DND-41 (cell line): ENCODE data around the gene CCNA2.

Experiments
- ATAC-seq: fragments of 200-7000 bp; cut with Tn5 transposase; 3 replicates; pipeline ENCODE4 v1.9.1; 2021; ENCODE audit warnings: low read depth; ENCODE audit not compliant: insufficient read depth
- DNase-seq: peaks from one replicate; pipeline ENCODE4 v3.0.0-alpha.2; 2020
- H2AFZ ChIP-seq: 2 replicates; pipeline ENCODE4 v1.6.0; 2012; ENCODE audit warnings: low read depth, low read length
- H3K27ac ChIP-seq: 2 replicates; pipeline ENCODE4 v1.5.1; 2012; ENCODE audit warnings: low read length, inconsistent platforms
- H3K27me3 ChIP-seq: fragments of 200-600 bp; sonication (generic); 2 replicates; pipeline ENCODE4 v1.6.0; 2012; ENCODE audit warnings: low read length, mild to moderate bottlenecking, inconsistent platforms; ENCODE audit not compliant: insufficient read depth, poor library complexity
- H3K36me3 ChIP-seq: 2 replicates; pipeline ENCODE4 v1.5.1; 2012; ENCODE audit warnings: low read length, inconsistent platforms; ENCODE audit not compliant: insufficient read depth
- H3K4me1 ChIP-seq: 2 replicates; pipeline ENCODE4 v1.5.1; 2012; ENCODE audit warnings: mild to moderate bottlenecking, low read length; ENCODE audit not compliant: insufficient read depth
- H3K4me2 ChIP-seq: 2 replicates; pipeline ENCODE4 v1.6.0; 2012; ENCODE audit warnings: mild to moderate bottlenecking, moderate library complexity, low read length, inconsistent platforms; ENCODE audit not compliant: insufficient read depth
- H3K4me3 ChIP-seq, 2 experiments: fragments of 200-600 bp in 1 of 2; shearing (Covaris generic) in 1 of 2; 2 replicates each; pipeline ENCODE4 v1.5.1; 2012 to 2016; ENCODE audit warnings: inconsistent platforms in 2 of 2, low read length in 2 of 2, mild to moderate bottlenecking in 2 of 2, low read depth in 1 of 2, moderate library complexity in 1 of 2
- H3K79me2 ChIP-seq: 2 replicates; pipeline ENCODE4 v1.6.0; 2012; ENCODE audit warnings: low read length, inconsistent platforms; ENCODE audit not compliant: insufficient read depth
- H3K9ac ChIP-seq: 2 replicates; pipeline ENCODE4 v1.6.0; 2012; ENCODE audit warnings: low read depth, mild to moderate bottlenecking, inconsistent platforms, low read length, moderate library complexity
- H3K9me3 ChIP-seq: 2 replicates; pipeline ENCODE4 v1.5.1; 2012; ENCODE audit warnings: low read length, moderate library complexity, mild to moderate bottlenecking, inconsistent platforms; ENCODE audit not compliant: insufficient read depth, severe bottlenecking
- H4K20me1 ChIP-seq: 2 replicates; pipeline ENCODE4 v1.6.0; 2012; ENCODE audit warnings: low read length; ENCODE audit not compliant: insufficient read depth
- EZH2 ChIP-seq: IDR thresholded peaks from 3 replicates; pipeline ENCODE4 v1.6.1; 2012; ENCODE audit warnings: borderline replicate concordance, low read depth, mild to moderate bottlenecking, moderate library complexity, low read length, inconsistent platforms; ENCODE audit not compliant: severe bottlenecking
- TF ChIP-seq, protein P1 (sequence below): IDR thresholded peaks from 2 replicates; pipeline ENCODE4 v1.5.1; 2012; ENCODE audit warnings: borderline replicate concordance, low read length, moderate library complexity, mild to moderate bottlenecking; ENCODE audit not compliant: poor library complexity, severe bottlenecking; ENCODE audit errors: extremely low read depth

The CCNA2 gene

DNA sequence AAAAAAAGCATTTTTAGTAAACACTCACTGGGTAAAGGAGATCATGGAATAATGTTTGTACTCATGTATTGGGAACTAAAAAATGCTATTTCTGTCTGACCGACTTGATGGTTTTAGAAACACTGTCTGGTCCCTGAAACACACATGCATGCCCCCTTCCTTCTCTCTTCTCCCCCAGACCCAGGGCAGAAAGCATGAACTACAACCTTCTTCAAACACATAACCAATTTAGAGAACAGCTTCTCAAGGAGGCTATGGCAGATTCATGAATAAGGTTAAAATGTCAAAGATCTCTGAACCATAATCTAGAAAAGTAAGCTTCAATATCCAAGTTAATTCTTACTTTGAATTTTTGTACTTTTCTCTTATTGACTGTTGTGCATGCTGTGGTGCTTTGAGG is 6.0 kb downstream of the CCNA2 start:
- TF ChIP-seq, protein P1, sequence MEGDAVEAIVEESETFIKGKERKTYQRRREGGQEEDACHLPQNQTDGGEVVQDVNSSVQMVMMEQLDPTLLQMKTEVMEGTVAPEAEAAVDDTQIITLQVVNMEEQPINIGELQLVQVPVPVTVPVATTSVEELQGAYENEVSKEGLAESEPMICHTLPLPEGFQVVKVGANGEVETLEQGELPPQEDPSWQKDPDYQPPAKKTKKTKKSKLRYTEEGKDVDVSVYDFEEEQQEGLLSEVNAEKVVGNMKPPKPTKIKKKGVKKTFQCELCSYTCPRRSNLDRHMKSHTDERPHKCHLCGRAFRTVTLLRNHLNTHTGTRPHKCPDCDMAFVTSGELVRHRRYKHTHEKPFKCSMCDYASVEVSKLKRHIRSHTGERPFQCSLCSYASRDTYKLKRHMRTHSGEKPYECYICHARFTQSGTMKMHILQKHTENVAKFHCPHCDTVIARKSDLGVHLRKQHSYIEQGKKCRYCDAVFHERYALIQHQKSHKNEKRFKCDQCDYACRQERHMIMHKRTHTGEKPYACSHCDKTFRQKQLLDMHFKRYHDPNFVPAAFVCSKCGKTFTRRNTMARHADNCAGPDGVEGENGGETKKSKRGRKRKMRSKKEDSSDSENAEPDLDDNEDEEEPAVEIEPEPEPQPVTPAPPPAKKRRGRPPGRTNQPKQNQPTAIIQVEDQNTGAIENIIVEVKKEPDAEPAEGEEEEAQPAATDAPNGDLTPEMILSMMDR = no peak
- TF ChIP-seq EZH2 = no peak
- Histone ChIP-seq H3K79me2 (peaks cover 83% of the 10 kb centered on the region), H4K20me1 (peaks cover 38% of the 10 kb centered on the region; the same call in 1 of the 2 replicates), H3K9ac (peak overlapping the region; percentile 25; the same call in 1 of the 2 replicates), H3K4me3 (peak overlapping the region in 1 of 2 experiments; percentile 29; a peak in 1 of 4 replicates), H3K36me3 (peaks cover 99% of the 10 kb centered on the region), H3K4me1 (peaks cover 66% of the 10 kb centered on the region), H3K9me3 (no peaks in the 10 kb centered on the region), H3K4me2 (peak overlapping the region; percentile 41), H3K27me3 (no peaks in the 10 kb centered on the region), H2AFZ (no peak overlapping the region), H3K27ac (no peak overlapping the region; the same call in 1 of the 2 replicates)
- DNase-seq (no peak), ATAC-seq (no peak)

DNA sequence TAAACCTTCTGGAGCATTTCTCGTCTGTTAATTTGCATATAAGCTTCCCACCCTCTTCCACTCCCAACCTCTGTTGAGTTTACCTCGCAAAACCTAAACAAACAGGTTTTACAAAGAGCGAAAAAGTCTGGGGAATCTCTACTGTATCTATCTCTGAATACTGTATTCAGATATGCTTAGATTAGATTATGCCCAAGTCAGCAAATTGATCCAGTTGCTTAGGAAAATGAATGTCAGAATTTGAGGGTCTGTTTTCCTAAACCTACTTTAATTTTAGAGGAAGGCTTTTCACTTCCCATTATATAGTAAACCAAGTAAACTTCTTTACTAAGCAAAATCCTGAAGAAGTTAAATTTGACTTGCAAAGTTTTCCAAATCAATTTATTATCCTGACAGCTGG is 6.7 kb downstream of the CCNA2 start:
- Histone ChIP-seq H2AFZ (no peak overlapping the region), H3K36me3 (peaks cover 99% of the 10 kb centered on the region), H3K9ac (no peak overlapping the region; the same call in 1 of the 2 replicates), H3K4me1 (peaks cover 59% of the 10 kb centered on the region), H3K27ac (no peak overlapping the region), H4K20me1 (peaks cover 31% of the 10 kb centered on the region; the same call in 1 of the 2 replicates), H3K4me3 (no peak overlapping the region; a peak in 1 of 4 replicates), H3K27me3 (no peaks in the 10 kb centered on the region), H3K9me3 (no peaks in the 10 kb centered on the region), H3K4me2 (no peak overlapping the region), H3K79me2 (peaks cover 77% of the 10 kb centered on the region)
- TF ChIP-seq, protein P1 = no peak
- TF ChIP-seq EZH2 = no peak
- ATAC-seq (no peak), DNase-seq (no peak)

DNA sequence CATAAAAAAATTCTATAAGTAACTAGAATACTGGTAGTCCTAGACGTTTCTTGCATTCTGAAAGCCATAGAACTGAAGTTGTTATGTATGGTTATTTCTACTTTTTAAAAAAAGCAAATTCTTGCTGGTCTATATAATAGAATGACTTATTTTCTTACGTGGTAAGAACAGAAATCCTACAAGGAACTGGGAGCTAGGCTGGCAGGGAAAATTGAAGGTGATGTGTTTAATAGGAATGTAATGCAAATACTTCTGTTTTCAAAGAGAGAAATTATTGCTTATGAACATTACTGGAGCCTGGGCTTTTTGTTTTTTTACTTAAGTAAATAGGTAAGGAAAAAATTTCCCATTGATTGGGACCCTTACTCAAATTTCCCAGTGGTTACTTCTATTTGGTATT is 8.9 kb downstream of the CCNA2 start:
- Histone ChIP-seq H3K9me3 (no peaks in the 10 kb centered on the region), H3K9ac (no peak overlapping the region; the same call in 1 of the 2 replicates), H3K36me3 (peaks cover 97% of the 10 kb centered on the region), H3K4me2 (peak overlapping the region; percentile 3; the same call in 1 of the 2 replicates), H3K4me3 (no peak overlapping the region), H4K20me1 (peaks cover 22% of the 10 kb centered on the region; the same call in 1 of the 2 replicates), H3K4me1 (peaks cover 39% of the 10 kb centered on the region), H3K27me3 (no peaks in the 10 kb centered on the region), H3K79me2 (peaks cover 61% of the 10 kb centered on the region), H2AFZ (no peak overlapping the region), H3K27ac (no peak overlapping the region)
- ATAC-seq (no peak), DNase-seq (no peak)
- TF ChIP-seq, protein P1 = no peak
- no peak for TF ChIP-seq EZH2
